Panc1 (cell line): ENCODE measurements around the gene WRAP53.

Source experiments
- CTCF ChIP-seq: fragments of 450-650 bp; IDR thresholded peaks from 2 replicates; pipeline ENCODE4 v1.5.1; 2017; ENCODE audit warnings: mild to moderate bottlenecking
- SIN3A ChIP-seq: IDR thresholded peaks from 2 replicates; pipeline ENCODE4 v1.6.1; 2012; ENCODE audit warnings: low read depth, mild to moderate bottlenecking, low read length, moderate library complexity, borderline replicate concordance; ENCODE audit not compliant: insufficient read depth

GRCh38 chr17:7687072-7687907, 987 bp upstream of the WRAP53 start, which contains the start of gene TP53:
- TF ChIP-seq CTCF (no peak), SIN3A (no peak; the same call in 1 of the 2 replicates)
